KOPT-K1 (cell line): ENCODE measurements around the gene PICALM.
"Not testable (repeated sequence)": the region's sequence is repeated elsewhere in the genome, so short reads cannot be mapped to it uniquely, and the experiment has no call there.

Experiments
- H3K27ac ChIP-seq: fragments of 200-600 bp; sonication (generic); 2 replicates; pipeline ENCODE4 v1.5.1; 2016; ENCODE audit warnings: antibody characterized with exemption, mild to moderate bottlenecking, low read depth, low read length; ENCODE audit not compliant: poor library complexity, severe bottlenecking
- H3K36me3 ChIP-seq: fragments of 200-600 bp; sonication (generic); 2 replicates; pipeline ENCODE4 v1.5.1; 2017; ENCODE audit warnings: antibody characterized with exemption, mild to moderate bottlenecking, low read length, moderate library complexity; ENCODE audit not compliant: insufficient read depth
- H3K9me3 ChIP-seq: fragments of 200-600 bp; sonication (generic); 2 replicates; pipeline ENCODE4 v1.5.1; 2017; ENCODE audit warnings: antibody characterized with exemption, low read length, mild to moderate bottlenecking; ENCODE audit not compliant: insufficient read depth, poor library complexity, severe bottlenecking

PICALM gene

GRCh38 chr11:86068951-86069407 lies at the start of gene PICALM:
TSS of gene PICALM (minus strand) at chr11:86069084. CDS start at chr11:86068780, 304 bp downstream.
- Histone ChIP-seq H3K27ac (peak within 1 kb of the TSS; percentile 79), H3K36me3 (no peaks in the 10 kb centered on the region), H3K9me3 (no peaks in the 10 kb centered on the region)

- no peak overlapping the region for H3K27ac ChIP-seq
- no peaks in the 10 kb centered on the region for H3K36me3 ChIP-seq
- H3K9me3 ChIP-seq = no peaks in the 10 kb centered on the region
Observed at GRCh38 chr11:86118253-86118652, 49.4 kb upstream of the PICALM start.

- Histone ChIP-seq H3K9me3 (no peaks in the 10 kb centered on the region), H3K27ac (no peak overlapping the region)
Observed at GRCh38 chr11:86117712-86118063, 48.8 kb upstream of the PICALM start.

GRCh38 chr11:86117001-86117711 lies 48.3 kb upstream of the PICALM start:
- Histone ChIP-seq H3K36me3 (no peaks in the 10 kb centered on the region), H3K9me3 (no peaks in the 10 kb centered on the region), H3K27ac (no peak overlapping the region)

More at GRCh38 chr11:86117712-86118063, 48.8 kb upstream of the PICALM start:
- no peaks in the 10 kb centered on the region for H3K36me3 ChIP-seq

GRCh38 chr11:86116386-86116726 lies 47.5 kb upstream of the PICALM start:
- no peaks in the 10 kb centered on the region for H3K36me3 ChIP-seq
- no peak overlapping the region for H3K27ac ChIP-seq
- H3K9me3 ChIP-seq = no peaks in the 10 kb centered on the region

- no peaks in the 10 kb centered on the region for H3K36me3 ChIP-seq
- H3K9me3 ChIP-seq = no peaks in the 10 kb centered on the region
- H3K27ac ChIP-seq = no peak overlapping the region
Observed at GRCh38 chr11:86115542-86116385, 46.9 kb upstream of the PICALM start.

GRCh38 chr11:86108890-86109638 lies 40.2 kb upstream of the PICALM start:
- Histone ChIP-seq H3K9me3 (no peaks in the 10 kb centered on the region), H3K36me3 (no peaks in the 10 kb centered on the region), H3K27ac (no peak overlapping the region)

- Histone ChIP-seq H3K9me3 (no peaks in the 10 kb centered on the region), H3K36me3 (no peaks in the 10 kb centered on the region), H3K27ac (no peak overlapping the region)
Observed at GRCh38 chr11:86108191-86108590, 39.3 kb upstream of the PICALM start.

- H3K36me3 ChIP-seq = no peaks in the 10 kb centered on the region
- H3K27ac ChIP-seq = no peak overlapping the region
- no peaks in the 10 kb centered on the region for H3K9me3 ChIP-seq
Observed at GRCh38 chr11:86106916-86107315, 38.0 kb upstream of the PICALM start.

- H3K27ac ChIP-seq, H3K9me3 ChIP-seq: not testable (repeated sequence)
Observed at GRCh38 chr11:86106031-86106430, 37.1 kb upstream of the PICALM start.

GRCh38 chr11:86105601-86106000 lies 36.7 kb upstream of the PICALM start:
- not testable (repeated sequence) for H3K36me3 ChIP-seq, H3K27ac ChIP-seq, H3K9me3 ChIP-seq

More at GRCh38 chr11:86106031-86106430, 37.1 kb upstream of the PICALM start:
- not testable (repeated sequence) for H3K36me3 ChIP-seq

- no peaks in the 10 kb centered on the region for H3K36me3 ChIP-seq
- H3K9me3 ChIP-seq = no peaks in the 10 kb centered on the region
- no peak overlapping the region for H3K27ac ChIP-seq
Observed at GRCh38 chr11:86103808-86104207, 34.9 kb upstream of the PICALM start.

- Histone ChIP-seq H3K27ac (no peak overlapping the region), H3K36me3 (no peaks in the 10 kb centered on the region), H3K9me3 (no peaks in the 10 kb centered on the region)
Observed at GRCh38 chr11:86101941-86102407, 33.1 kb upstream of the PICALM start.

- Histone ChIP-seq H3K36me3 (no peaks in the 10 kb centered on the region), H3K27ac (no peak overlapping the region), H3K9me3 (no peaks in the 10 kb centered on the region)
Observed at GRCh38 chr11:86101493-86101892, 32.6 kb upstream of the PICALM start.

- no peaks in the 10 kb centered on the region for H3K9me3 ChIP-seq
- no peaks in the 10 kb centered on the region for H3K36me3 ChIP-seq
- H3K27ac ChIP-seq = no peak overlapping the region
Observed at GRCh38 chr11:86099874-86100273, 31.0 kb upstream of the PICALM start.
